ENCODE measurements around the gene MAGI2. TPM values are rescaled to one million over a fixed set of nuclear protein-coding genes. Genes with fewer than 3 reads are reported as not detected.

Gene MAGI2
- total RNA-seq, 1 experiment from 2014 or later: 0.22 TPM

- Histone ChIP-seq H3K9ac (ENCODE audit: low read length) (no peak overlapping the region), H3K4me3 (replicated peaks in 1 of 2; ENCODE audit: low read depth in 1 of 2, low read length in 2 of 2) (no peak overlapping the region), H3K4me2 (ENCODE audit: low read length) (no peak overlapping the region), H2AFZ (ENCODE audit: low read depth, low read length, poor library complexity, severe bottlenecking) (no peak overlapping the region), H3K79me2 (ENCODE audit: insufficient read depth, low read length) (no peaks in the 10 kb centered on the region), H3K27me3 (ENCODE audit: insufficient read depth, low read length) (peaks cover 67% of the 10 kb centered on the region), H4K20me1 (ENCODE audit: insufficient read depth) (no peaks in the 10 kb centered on the region), H3K36me3 (ENCODE audit: control insufficient read depth in 1 of 2, insufficient read depth in 2 of 2, low read length in 2 of 2) (no peaks in the 10 kb centered on the region), H3K4me1 (ENCODE audit: control insufficient read depth in 1 of 2, insufficient read depth in 2 of 2, low read length in 2 of 2) (no peaks in the 10 kb centered on the region), H3K9me3 (ENCODE audit: control insufficient read depth in 1 of 2, insufficient read depth in 1 of 2, low read depth in 1 of 2, low read length in 2 of 2) (no peaks in the 10 kb centered on the region), H3K27ac (ENCODE audit: low read depth, low read length) (no peak overlapping the region), H3K9me2 (ENCODE audit: insufficient read depth) (no peaks in the 10 kb centered on the region)
- ATAC-seq: no peak
- POLR2A ChIA-PET: no interaction called here
- intact Hi-C loops (cut with micrococcal nuclease): no loop called here
- CTCF ChIA-PET: no interaction called here
- RAD21 ChIA-PET (ENCODE audit: low non-redundant PET in 1 of 2, low total read pairs in 2 of 2, uncharacterized antibody in 2 of 2, unreplicated experiment in 2 of 2): no interaction called here
- TF ChIP-seq MAX (IDR thresholded peaks at IDR 0.05) (no peak), POLR2AphosphoS5 (IDR thresholded peaks at IDR 0.05; ENCODE audit: low read depth, low read length) (no peak), FOSL1 (IDR thresholded peaks at IDR 0.05; ENCODE audit: low read depth) (no peak), SP1 (IDR thresholded peaks at IDR 0.05; ENCODE audit: low read depth) (no peak), POLR2A (IDR thresholded peaks at IDR 0.05; ENCODE audit: borderline replicate concordance, extremely low read depth, insufficient read depth, insufficient read length) (no peak), JUND (IDR thresholded peaks at IDR 0.05) (no peak), TCF7L2 (IDR thresholded peaks at IDR 0.05; ENCODE audit: borderline replicate concordance, extremely low read depth, insufficient read depth, insufficient read length) (no peak)
- BruUV-seq (replicated peaks): no TSS peak
- no peak for DNase-seq (ENCODE audit: low read depth, low spot score)
These were observed 1269.2 kb downstream of the MAGI2 start for GRCh38 chr7:78184299-78184698.

GRCh38 chr7:78179827-78180477 is 1273.5 kb downstream of the MAGI2 start:
- Histone ChIP-seq H3K4me1 (ENCODE audit: control insufficient read depth in 1 of 2, insufficient read depth in 2 of 2, low read length in 2 of 2) (no peaks in the 10 kb centered on the region), H3K9ac (ENCODE audit: low read length) (no peak overlapping the region), H3K79me2 (ENCODE audit: insufficient read depth, low read length) (no peaks in the 10 kb centered on the region), H2AFZ (ENCODE audit: low read depth, low read length, poor library complexity, severe bottlenecking) (no peak overlapping the region), H3K36me3 (ENCODE audit: control insufficient read depth in 1 of 2, insufficient read depth in 2 of 2, low read length in 2 of 2) (no peaks in the 10 kb centered on the region), H3K9me3 (ENCODE audit: control insufficient read depth in 1 of 2, insufficient read depth in 1 of 2, low read depth in 1 of 2, low read length in 2 of 2) (no peaks in the 10 kb centered on the region), H3K4me2 (ENCODE audit: low read length) (no peak overlapping the region), H3K9me2 (ENCODE audit: insufficient read depth) (no peaks in the 10 kb centered on the region), H3K27me3 (ENCODE audit: insufficient read depth, low read length) (peaks cover 71% of the 10 kb centered on the region), H3K27ac (ENCODE audit: low read depth, low read length) (no peak overlapping the region), H3K4me3 (replicated peaks in 1 of 2; ENCODE audit: low read depth in 1 of 2, low read length in 2 of 2) (no peak overlapping the region), H4K20me1 (ENCODE audit: insufficient read depth) (no peaks in the 10 kb centered on the region)
- ATAC-seq: no peak
- POLR2A ChIA-PET: no interaction called here
- CTCF ChIA-PET: no interaction called here
- TF ChIP-seq TCF7L2 (IDR thresholded peaks at IDR 0.05; ENCODE audit: borderline replicate concordance, extremely low read depth, insufficient read depth, insufficient read length) (no peak), RAD21 (IDR thresholded peaks at IDR 0.05; ENCODE audit: low read depth) (no peak), ATF3 (IDR thresholded peaks at IDR 0.05) (no peak), POLR2AphosphoS5 (IDR thresholded peaks at IDR 0.05; ENCODE audit: low read depth, low read length) (no peak), YY1 (IDR thresholded peaks at IDR 0.05; ENCODE audit: extremely low read depth, insufficient replicate concordance, low read depth, low read length) (no peak), FOSL1 (IDR thresholded peaks at IDR 0.05; ENCODE audit: low read depth) (no peak), ZFX (IDR thresholded peaks at IDR 0.05) (no peak), SP1 (IDR thresholded peaks at IDR 0.05; ENCODE audit: low read depth) (no peak), SRF (IDR thresholded peaks at IDR 0.05; ENCODE audit: low read depth) (no peak), POLR2A (IDR thresholded peaks at IDR 0.05; ENCODE audit: borderline replicate concordance, extremely low read depth, insufficient read depth, insufficient read length) (no peak), EZH2 (IDR thresholded peaks at IDR 0.05) (no peak)
- no TSS peak for BruUV-seq (replicated peaks)
- RAD21 ChIA-PET (ENCODE audit: low non-redundant PET in 1 of 2, low total read pairs in 2 of 2, uncharacterized antibody in 2 of 2, unreplicated experiment in 2 of 2): no interaction called here
- intact Hi-C loops (cut with micrococcal nuclease): no loop called here
- no peak for DNase-seq (ENCODE audit: low read depth, low spot score)
